A673 (cell line): ENCODE measurements around the gene STAB1. TPM values are rescaled to one million over a fixed set of nuclear protein-coding genes. Genes with fewer than 3 reads are reported as not detected.

Experiments
- BruUV-seq: library from RNA; stranded (reverse); fragments of 400-500 nt; replicated peaks from 2 replicates; lab custom pipeline; 2021; lab: Mats Ljungman, UMichigan
- CTCF ChIA-PET: fragments of 300-600 bp; sonication (Branson Sonifier 250); formaldehyde crosslinking; loops from one replicate; lab custom pipeline; 2022; ENCODE audit warnings: antibody characterized with exemption; lab: Charles Lee
- POLR2A ChIA-PET: fragments of 300-600 bp; sonication (Branson Sonifier 250); formaldehyde crosslinking; loops from one replicate; lab custom pipeline; 2022; ENCODE audit warnings: antibody characterized with exemption; ENCODE audit not compliant: low non-redundant PET; lab: Charles Lee
- DNase-seq: peaks from one replicate; pipeline ENCODE4 v3.0.0-alpha.2; 2015; ENCODE audit warnings: low spot score
- H3K27ac ChIP-seq: fragments of 200-600 bp; sonication (generic); 2 replicates; pipeline ENCODE4 v1.5.1; 2016; ENCODE audit warnings: mixed run types, low read depth, mild to moderate bottlenecking, mixed read lengths, antibody characterized with exemption, low read length; ENCODE audit not compliant: poor library complexity, severe bottlenecking
- H3K27me3 ChIP-seq: fragments of 200-600 bp; sonication (generic); replicated peaks from 2 replicates; pipeline ENCODE4 v1.6.1; 2017; ENCODE audit warnings: mixed run types, low read depth, mild to moderate bottlenecking, mixed read lengths, antibody characterized with exemption, low read length; ENCODE audit not compliant: insufficient read depth, poor library complexity
- H3K36me3 ChIP-seq: fragments of 200-600 bp; sonication (generic); 2 replicates; pipeline ENCODE4 v1.6.1; 2016; ENCODE audit warnings: mixed run types, mild to moderate bottlenecking, mixed read lengths, antibody characterized with exemption, low read length; ENCODE audit not compliant: insufficient read depth, poor library complexity, severe bottlenecking
- H3K4me1 ChIP-seq: fragments of 200-600 bp; sonication (generic); 2 replicates; pipeline ENCODE4 v1.6.1; 2017; ENCODE audit warnings: mixed run types, mild to moderate bottlenecking, mixed read lengths, antibody characterized with exemption, low read length; ENCODE audit not compliant: insufficient read depth, poor library complexity, severe bottlenecking
- H3K4me3 ChIP-seq: fragments of 200-600 bp; sonication (generic); 2 replicates; pipeline ENCODE4 v1.5.1; 2016; ENCODE audit warnings: low read depth, mixed run types, mild to moderate bottlenecking, mixed read lengths, low read length; ENCODE audit not compliant: poor library complexity, severe bottlenecking
- H3K9me3 ChIP-seq: fragments of 200-600 bp; sonication (generic); 2 replicates; pipeline ENCODE4 v1.6.1; 2016; ENCODE audit warnings: mixed run types, low read depth, mild to moderate bottlenecking, mixed read lengths, antibody characterized with exemption, low read length; ENCODE audit not compliant: poor library complexity, severe bottlenecking
- EZH2 ChIP-seq: fragments of 200-600 bp; sonication (generic); IDR thresholded peaks from 2 replicates; pipeline ENCODE4 v1.6.1; 2017; ENCODE audit warnings: borderline replicate concordance, low read depth, mild to moderate bottlenecking, mixed read lengths, antibody characterized with exemption, low read length; ENCODE audit not compliant: poor library complexity, severe bottlenecking
- intact Hi-C: fragments of 100-400 bp; cut with micrococcal nuclease; formaldehyde crosslinking; loops from one replicate; pipeline ENCODE4 v1.10.0; 2022; ENCODE audit not compliant: unreplicated experiment
- total RNA-seq: library from RNA; stranded (reverse); gene quantifications from 2 replicates; pipeline ENCODE4 v1.2.3, GENCODE V29; 2021
- TF ChIP-seq, protein P1 (sequence below): fragments of 300-800, 200-600 bp; sonication (generic); conservative IDR thresholded peaks from 2 replicates; pipeline ENCODE4 v1.5.1; 2017; ENCODE audit warnings: low read depth, mild to moderate bottlenecking, antibody characterized with exemption, low read length, moderate library complexity, mixed read lengths

The STAB1 gene
- total RNA-seq, 1 experiment from 2014 or later = 0.41 TPM

DNA sequence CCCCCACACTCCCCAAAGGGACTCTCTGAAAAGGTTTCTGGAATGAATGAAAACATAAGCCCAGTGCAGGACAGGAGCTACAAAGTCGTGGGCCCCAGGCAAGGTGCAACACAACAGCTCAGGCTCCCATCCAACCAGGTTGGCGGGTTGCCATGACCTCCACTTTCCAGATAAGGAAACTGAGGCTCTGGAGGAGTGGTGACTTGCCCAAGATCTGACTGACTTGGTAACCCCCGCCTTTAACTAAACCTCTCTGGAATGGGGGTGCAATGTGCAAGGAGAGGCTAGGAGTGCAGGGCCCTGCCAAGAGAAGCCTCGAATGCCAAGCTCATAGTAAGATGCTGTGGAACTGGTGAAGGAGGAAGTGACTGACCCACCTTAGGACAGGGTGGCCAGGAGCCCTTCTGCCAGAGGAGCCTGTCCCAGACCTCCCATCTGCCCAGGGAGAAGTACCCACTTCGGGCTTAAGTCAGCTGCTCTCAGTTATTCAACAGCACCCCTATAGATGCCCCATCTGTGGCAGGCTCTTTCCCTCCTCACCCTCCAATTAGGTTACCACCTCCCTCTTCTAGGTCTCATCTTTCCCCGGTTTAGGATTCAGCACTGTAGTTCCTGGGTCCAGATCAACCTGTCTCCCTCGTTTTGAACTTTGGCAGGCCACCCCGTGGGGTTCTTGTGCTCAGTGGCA lies 40.7 kb upstream of the STAB1 start:
- H3K9me3 ChIP-seq = no peaks in the 10 kb centered on the region
- H3K27me3 ChIP-seq = no peaks in the 10 kb centered on the region
- no TSS peak for BruUV-seq
- no peak for TF ChIP-seq EZH2
- TF ChIP-seq, protein P1, sequence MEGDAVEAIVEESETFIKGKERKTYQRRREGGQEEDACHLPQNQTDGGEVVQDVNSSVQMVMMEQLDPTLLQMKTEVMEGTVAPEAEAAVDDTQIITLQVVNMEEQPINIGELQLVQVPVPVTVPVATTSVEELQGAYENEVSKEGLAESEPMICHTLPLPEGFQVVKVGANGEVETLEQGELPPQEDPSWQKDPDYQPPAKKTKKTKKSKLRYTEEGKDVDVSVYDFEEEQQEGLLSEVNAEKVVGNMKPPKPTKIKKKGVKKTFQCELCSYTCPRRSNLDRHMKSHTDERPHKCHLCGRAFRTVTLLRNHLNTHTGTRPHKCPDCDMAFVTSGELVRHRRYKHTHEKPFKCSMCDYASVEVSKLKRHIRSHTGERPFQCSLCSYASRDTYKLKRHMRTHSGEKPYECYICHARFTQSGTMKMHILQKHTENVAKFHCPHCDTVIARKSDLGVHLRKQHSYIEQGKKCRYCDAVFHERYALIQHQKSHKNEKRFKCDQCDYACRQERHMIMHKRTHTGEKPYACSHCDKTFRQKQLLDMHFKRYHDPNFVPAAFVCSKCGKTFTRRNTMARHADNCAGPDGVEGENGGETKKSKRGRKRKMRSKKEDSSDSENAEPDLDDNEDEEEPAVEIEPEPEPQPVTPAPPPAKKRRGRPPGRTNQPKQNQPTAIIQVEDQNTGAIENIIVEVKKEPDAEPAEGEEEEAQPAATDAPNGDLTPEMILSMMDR = no peak
- H3K36me3 ChIP-seq = peaks cover 11% of the 10 kb centered on the region
- intact Hi-C loops = no loop called here
- ChIA-PET POLR2A (no interaction called here), CTCF (no interaction called here)
- H3K27ac ChIP-seq = no peak overlapping the region
- DNase-seq = no peak
- peak overlapping the region; percentile 77 for H3K4me3 ChIP-seq
- peaks cover 3% of the 10 kb centered on the region for H3K4me1 ChIP-seq

DNA sequence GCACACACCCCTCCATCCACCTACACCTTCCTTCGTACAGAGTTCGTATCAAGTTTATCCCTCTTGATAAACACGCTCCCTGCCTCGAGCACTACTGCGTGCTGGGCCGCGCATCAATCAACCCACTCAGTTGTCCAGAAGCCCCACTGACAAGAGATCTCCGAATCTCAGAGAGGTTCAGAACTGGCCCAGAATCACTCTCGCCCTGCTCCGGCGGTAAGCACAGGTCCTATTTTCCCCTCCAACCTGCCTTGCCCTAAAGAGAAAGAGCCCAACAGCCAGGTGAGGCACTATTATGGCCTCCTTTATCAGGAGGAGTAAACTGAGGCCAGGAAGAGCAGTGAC lies 40.2 kb upstream of the STAB1 start:
- Histone ChIP-seq H3K27me3 (no peaks in the 10 kb centered on the region), H3K27ac (peak overlapping the region; percentile 23), H3K4me3 (peak overlapping the region; percentile 77), H3K9me3 (no peaks in the 10 kb centered on the region), H3K36me3 (peaks cover 11% of the 10 kb centered on the region), H3K4me1 (peaks cover 3% of the 10 kb centered on the region)
- ChIA-PET POLR2A (no interaction called here), CTCF (interaction anchor here (0.6 kb wide), 1 partner anchor 7 kb away, joined by 5 read pairs; no protein-coding TSS in a partner anchor)
- DNase-seq = no peak
- no peak for TF ChIP-seq EZH2
- TF ChIP-seq, protein P1 = no peak
- BruUV-seq = no TSS peak
- intact Hi-C loops = no loop called here

DNA sequence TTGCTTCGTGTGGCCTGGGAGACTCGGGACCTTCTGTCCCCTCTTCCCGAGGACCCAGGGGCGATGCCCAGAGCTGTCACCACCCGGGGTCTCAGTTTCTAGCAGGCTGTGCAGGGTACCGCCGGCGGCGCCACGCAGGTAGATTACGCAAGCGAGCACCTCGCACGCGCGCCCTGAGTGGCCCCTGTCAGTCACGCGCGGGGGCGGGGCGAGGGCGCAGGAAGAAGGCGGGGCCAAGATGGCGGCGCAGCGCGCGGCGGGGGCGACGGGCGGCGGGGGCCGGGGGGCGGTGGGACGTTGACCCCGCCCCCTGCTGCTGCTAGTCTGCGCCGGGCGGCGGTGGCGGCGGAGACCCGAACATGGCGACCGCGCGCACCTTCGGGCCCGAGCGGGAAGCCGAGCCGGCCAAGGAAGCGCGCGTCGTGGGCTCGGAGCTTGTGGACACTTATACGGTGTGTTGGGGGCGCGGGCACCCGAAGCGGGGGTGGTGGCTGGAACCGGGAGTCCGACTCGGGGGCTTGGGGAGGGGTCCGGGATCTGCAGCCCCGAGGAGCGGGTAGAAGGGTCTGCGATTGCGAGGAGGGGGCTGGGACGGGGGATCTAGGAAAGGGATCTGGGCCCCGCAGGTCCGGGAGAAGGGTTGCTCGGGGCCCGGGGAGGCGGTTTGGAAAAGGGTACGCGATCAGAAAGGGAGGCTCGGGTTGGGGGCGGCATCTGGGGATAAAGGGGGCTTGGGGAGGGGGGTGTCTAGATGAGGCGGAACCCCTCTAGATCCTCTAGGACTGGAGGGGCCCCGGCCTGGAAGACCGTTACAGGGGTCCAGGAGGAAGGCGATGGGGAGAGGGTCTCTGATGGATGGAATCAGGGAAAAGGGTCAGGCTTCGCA lies 39.6 kb upstream of the STAB1 start, which contains the start of gene NISCH:
TSS of gene NISCH (plus strand) at position 322 of the 886 bp plus-strand sequence. CDS start at position 360, 38 bp downstream.
- DNase-seq = peak; percentile 74
- H3K4me1 ChIP-seq = peaks cover 3% of the 10 kb centered on the region
- BruUV-seq = no TSS peak
- H3K9me3 ChIP-seq = no peaks in the 10 kb centered on the region
- intact Hi-C loops = no loop called here
- H3K27me3 ChIP-seq = no peaks in the 10 kb centered on the region
- ChIA-PET CTCF (interaction anchor here (0.6 kb wide), 1 partner anchor 8 kb away, joined by 5 read pairs; no protein-coding TSS in a partner anchor), POLR2A (no interaction called here)
- TF ChIP-seq, protein P1 = no peak
- TF ChIP-seq EZH2 = no peak
- peak within 1 kb of the TSS; percentile 76 for H3K27ac ChIP-seq
- H3K4me3 ChIP-seq = peak within 1 kb of the TSS; percentile 77
- peaks cover 11% of the 10 kb centered on the region for H3K36me3 ChIP-seq
